Natural killer cell (primary cell): Measurements from ENCODE around the gene ALAS1. TPM values are rescaled to one million over a fixed set of nuclear protein-coding genes. Genes with fewer than 3 reads are reported as not detected.

Source experiments
- ATAC-seq, 3 donors: fragments of 150-1000 bp in 2 of 3; fragments of 200-7000 bp in 1 of 3; cut with Tn5 transposase; 1 replicate in 1 of 3; 2 replicates in 2 of 3; pipeline ENCODE4 v1.10.0; 2021; ENCODE audit warnings: mild to moderate bottlenecking in 2 of 3, moderate library complexity in 2 of 3
- DNase-seq, 2 donors: peaks; one replicate each; pipeline versions ENCODE4 v3.0.0 to v3.0.0-alpha.2; 2013 to 2021; ENCODE audit warnings: mixed read lengths in 1 of 2
- H3K27ac ChIP-seq: one replicate; pipeline ENCODE4 v1.5.1; 2013; ENCODE audit warnings: mild to moderate bottlenecking, low read length
- H3K27me3 ChIP-seq: one replicate; pipeline ENCODE4 v1.6.1; 2013; ENCODE audit warnings: low read length; ENCODE audit not compliant: control insufficient read depth, insufficient read depth
- H3K36me3 ChIP-seq: one replicate; pipeline ENCODE4 v1.6.1; 2013; ENCODE audit warnings: low read length; ENCODE audit not compliant: control insufficient read depth, insufficient read depth
- H3K4me1 ChIP-seq: one replicate; pipeline ENCODE4 v1.6.1; 2013; ENCODE audit warnings: low read length; ENCODE audit not compliant: control insufficient read depth, insufficient read depth
- H3K4me3 ChIP-seq: one replicate; pipeline ENCODE4 v1.5.1; 2013; ENCODE audit warnings: low read length
- H3K9me3 ChIP-seq: one replicate; pipeline ENCODE4 v1.6.1; 2013; ENCODE audit warnings: low read length; ENCODE audit not compliant: control insufficient read depth, insufficient read depth
- H3K27ac Mint-ChIP-seq, 2 donors: one replicate each; pipeline ENCODE4 v1.8.0; 2022; ENCODE audit warnings: mild to moderate bottlenecking in 2 of 2, mixed read lengths in 2 of 2, moderate library complexity in 1 of 2
- H3K27me3 Mint-ChIP-seq, 2 donors: one replicate each; pipeline ENCODE4 v1.8.0; 2022; ENCODE audit warnings: low read depth in 2 of 2, mixed read lengths in 2 of 2
- H3K36me3 Mint-ChIP-seq: one replicate; pipeline ENCODE4 v1.8.0; 2022; ENCODE audit warnings: mixed read lengths
- H3K4me1 Mint-ChIP-seq, 2 donors: one replicate each; pipeline ENCODE4 v1.8.0; 2022; ENCODE audit warnings: mixed read lengths in 2 of 2
- H3K4me3 Mint-ChIP-seq: one replicate; pipeline ENCODE4 v1.8.0; 2022; ENCODE audit warnings: mild to moderate bottlenecking, moderate library complexity, mixed read lengths
- H3K9me3 Mint-ChIP-seq, 2 donors: one replicate each; pipeline ENCODE4 v1.8.0; 2022; ENCODE audit warnings: mixed read lengths in 2 of 2
- WGBS: methylation state at CpG from one replicate; pipeline ENCODE4 v1.1.7; 2013; ENCODE audit warnings: missing lambda C conversion rate; ENCODE audit not compliant: insufficient coverage; 5-methylcytosine and 5-hydroxymethylcytosine counted together
- intact Hi-C: fragments of 100-400 bp; cut with micrococcal nuclease; formaldehyde crosslinking; loops from one replicate; pipeline ENCODE4 v1.14.2; 2022
- total RNA-seq, 4 donors: library from RNA; stranded (reverse); fragments of 120-200 nt in 1 of 4; gene quantifications; one replicate each; pipeline versions ENCODE4 v1.2.3 to v1.2.4, GENCODE V29; 2013 to 2022
- TF ChIP-seq, protein P1 (sequence below): fragments of 200-600 bp; IDR thresholded peaks from one replicate; pipeline ENCODE4 v1.8.0; 2022; ENCODE audit warnings: antibody characterized with exemption

Gene ALAS1
- total RNA-seq, 3 donors from 2014 or later (not counting 1 experiment from before 2014, with no cell fraction given): 17.0 to 34.5 (median 33.4) TPM

DNA sequence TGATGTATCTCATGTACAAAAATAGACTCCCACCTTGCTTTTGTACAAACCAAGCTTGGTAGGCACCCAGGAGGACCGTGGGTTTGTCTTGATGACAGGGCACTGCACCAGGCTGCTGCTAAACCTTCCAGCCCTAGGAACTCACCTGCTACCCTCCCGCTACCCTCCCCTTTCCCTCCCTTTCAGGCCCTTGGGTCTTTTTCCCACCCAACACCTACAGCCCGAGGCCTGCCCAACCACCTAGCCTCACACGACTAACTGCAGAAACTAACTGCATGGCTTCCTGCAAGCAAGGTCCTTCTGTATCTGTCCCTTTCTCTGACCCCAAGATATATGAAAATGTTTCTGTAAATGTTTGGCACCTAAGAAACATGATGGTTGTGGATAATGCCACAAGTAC lies 58.7 kb downstream of the ALAS1 start:
- peak overlapping the region; percentile 4 for H3K27ac ChIP-seq
- H3K27me3 Mint-ChIP-seq: no peaks in the 10 kb centered on the region
- peaks cover 68% of the 10 kb centered on the region for H3K36me3 ChIP-seq
- peaks cover 51 to 58% of the 10 kb centered on the region in 2 donors for H3K4me1 Mint-ChIP-seq
- H3K9me3 ChIP-seq: no peaks in the 10 kb centered on the region
- peaks cover 50% of the 10 kb centered on the region for H3K4me1 ChIP-seq
- DNase-seq (no peak), ATAC-seq (no peak)
- no peak overlapping the region for H3K4me3 ChIP-seq
- no peaks in the 10 kb centered on the region for H3K9me3 Mint-ChIP-seq
- TF ChIP-seq, protein P1, sequence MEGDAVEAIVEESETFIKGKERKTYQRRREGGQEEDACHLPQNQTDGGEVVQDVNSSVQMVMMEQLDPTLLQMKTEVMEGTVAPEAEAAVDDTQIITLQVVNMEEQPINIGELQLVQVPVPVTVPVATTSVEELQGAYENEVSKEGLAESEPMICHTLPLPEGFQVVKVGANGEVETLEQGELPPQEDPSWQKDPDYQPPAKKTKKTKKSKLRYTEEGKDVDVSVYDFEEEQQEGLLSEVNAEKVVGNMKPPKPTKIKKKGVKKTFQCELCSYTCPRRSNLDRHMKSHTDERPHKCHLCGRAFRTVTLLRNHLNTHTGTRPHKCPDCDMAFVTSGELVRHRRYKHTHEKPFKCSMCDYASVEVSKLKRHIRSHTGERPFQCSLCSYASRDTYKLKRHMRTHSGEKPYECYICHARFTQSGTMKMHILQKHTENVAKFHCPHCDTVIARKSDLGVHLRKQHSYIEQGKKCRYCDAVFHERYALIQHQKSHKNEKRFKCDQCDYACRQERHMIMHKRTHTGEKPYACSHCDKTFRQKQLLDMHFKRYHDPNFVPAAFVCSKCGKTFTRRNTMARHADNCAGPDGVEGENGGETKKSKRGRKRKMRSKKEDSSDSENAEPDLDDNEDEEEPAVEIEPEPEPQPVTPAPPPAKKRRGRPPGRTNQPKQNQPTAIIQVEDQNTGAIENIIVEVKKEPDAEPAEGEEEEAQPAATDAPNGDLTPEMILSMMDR: no peak
- H3K36me3 Mint-ChIP-seq: peaks cover 35% of the 10 kb centered on the region
- H3K4me3 Mint-ChIP-seq: no peak overlapping the region
- intact Hi-C loops: no loop called here
- 83% methylated on average over 3 of the region's 4 CpGs for WGBS
- no peaks in the 10 kb centered on the region for H3K27me3 ChIP-seq
- H3K27ac Mint-ChIP-seq: peak overlapping the region; percentile 71 to 95

DNA sequence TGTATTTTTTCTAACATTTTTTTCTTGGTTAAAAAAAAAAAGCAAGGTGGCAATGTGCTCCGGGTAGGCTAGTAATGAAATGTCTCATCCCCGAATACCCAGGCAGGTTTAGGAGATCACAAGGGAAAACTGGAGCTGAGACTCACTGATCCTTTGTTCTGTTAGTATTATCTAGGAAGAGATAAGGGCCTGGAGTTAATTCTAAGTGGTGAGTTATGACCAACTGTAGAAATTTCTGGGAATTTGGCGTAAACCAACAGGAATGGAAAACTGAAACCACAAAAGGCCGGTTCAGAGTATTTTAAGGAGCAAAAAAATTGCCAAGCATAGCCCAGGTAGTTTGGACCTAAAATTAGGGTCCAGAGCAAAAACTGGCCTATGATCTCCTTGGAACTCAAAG lies 60.0 kb downstream of the ALAS1 start:
- H3K27me3 Mint-ChIP-seq: no peaks in the 10 kb centered on the region
- peaks cover 48 to 54% of the 10 kb centered on the region in 2 donors for H3K4me1 Mint-ChIP-seq
- no peak overlapping the region for H3K4me3 Mint-ChIP-seq
- TF ChIP-seq, protein P1: no peak
- Histone ChIP-seq H3K27ac (no peak overlapping the region), H3K4me3 (no peak overlapping the region), H3K4me1 (peaks cover 42% of the 10 kb centered on the region), H3K27me3 (no peaks in the 10 kb centered on the region), H3K36me3 (peaks cover 76% of the 10 kb centered on the region), H3K9me3 (no peaks in the 10 kb centered on the region)
- H3K36me3 Mint-ChIP-seq: peaks cover 37% of the 10 kb centered on the region
- H3K27ac Mint-ChIP-seq: peak overlapping the region; percentile 71 to 95
- intact Hi-C loops: no loop called here
- DNase-seq (no peak), ATAC-seq (no peak)
- H3K9me3 Mint-ChIP-seq: no peaks in the 10 kb centered on the region
- WGBS: 91% methylated on average over 4 of the region's 4 CpGs

DNA sequence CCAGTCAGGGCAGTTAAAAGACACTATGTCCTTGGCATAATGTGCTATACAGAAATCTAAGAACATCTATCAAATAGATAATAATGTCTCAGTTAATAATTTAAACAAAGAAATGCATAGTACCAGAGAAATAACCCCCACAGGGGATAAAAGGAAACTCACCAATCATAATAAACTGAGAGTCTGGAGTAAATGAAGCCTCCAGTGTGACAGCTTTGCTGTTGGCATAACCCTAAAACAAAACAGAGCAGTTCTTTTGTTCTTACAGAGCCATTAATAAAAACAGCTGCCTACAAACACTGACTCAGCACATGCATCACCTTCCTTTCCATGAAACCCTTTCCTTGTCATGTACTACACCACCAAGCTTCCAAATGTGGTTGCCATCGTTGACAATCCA lies 61.1 kb downstream of the ALAS1 start:
- Histone ChIP-seq H3K4me3 (no peak overlapping the region), H3K27me3 (no peaks in the 10 kb centered on the region), H3K27ac (no peak overlapping the region), H3K36me3 (peaks cover 86% of the 10 kb centered on the region), H3K4me1 (peaks cover 32% of the 10 kb centered on the region), H3K9me3 (no peaks in the 10 kb centered on the region)
- DNase-seq: no peak
- H3K27ac Mint-ChIP-seq: peak overlapping the region in 1 of 2 donors; percentile 41
- TF ChIP-seq, protein P1: no peak
- intact Hi-C loops: no loop called here
- WGBS: no CpG with 5 or more reads among the region's 1 CpG
- ATAC-seq: no peak
- H3K27me3 Mint-ChIP-seq: no peaks in the 10 kb centered on the region
- peaks cover 48% of the 10 kb centered on the region for H3K36me3 Mint-ChIP-seq
- peaks cover 48 to 54% of the 10 kb centered on the region in 2 donors for H3K4me1 Mint-ChIP-seq
- H3K9me3 Mint-ChIP-seq: no peaks in the 10 kb centered on the region
- no peak overlapping the region for H3K4me3 Mint-ChIP-seq

DNA sequence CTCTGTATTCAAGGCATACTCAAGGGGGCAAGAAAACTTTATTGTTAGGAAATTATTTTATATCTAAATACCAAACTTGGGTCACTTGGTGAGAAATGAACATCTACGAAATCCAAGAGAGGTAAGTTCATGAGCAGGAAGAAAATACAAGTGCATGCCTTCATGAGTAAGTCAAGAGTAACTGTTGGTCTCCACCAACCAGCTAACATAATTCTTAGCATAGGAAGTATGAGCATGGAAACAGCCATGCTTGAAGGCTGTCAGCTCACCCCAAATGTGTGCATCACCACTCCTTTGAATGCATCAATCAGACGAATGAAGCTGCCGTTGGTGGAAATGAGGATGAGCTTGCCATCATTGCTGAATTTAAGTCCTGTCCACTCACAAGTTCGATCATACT lies 61.5 kb downstream of the ALAS1 start:
- TF ChIP-seq, protein P1: no peak
- Mint-ChIP-seq H3K36me3 (peaks cover 52% of the 10 kb centered on the region), H3K4me1 (peaks cover 49 to 55% of the 10 kb centered on the region in 2 donors)

More for the DNA sequence above, 61.5 kb downstream of the ALAS1 start:
- Histone ChIP-seq H3K4me1 (peaks cover 28% of the 10 kb centered on the region), H3K9me3 (no peaks in the 10 kb centered on the region), H3K27ac (no peak overlapping the region), H3K36me3 (peaks cover 90% of the 10 kb centered on the region), H3K27me3 (no peaks in the 10 kb centered on the region), H3K4me3 (no peak overlapping the region)
- Mint-ChIP-seq H3K27ac (peak overlapping the region in 1 of 2 donors; percentile 41), H3K27me3 (no peaks in the 10 kb centered on the region), H3K9me3 (no peaks in the 10 kb centered on the region), H3K4me3 (no peak overlapping the region)
- 86% methylated on average over 3 of the region's 4 CpGs for WGBS
- no peak for DNase-seq
- ATAC-seq: no peak
- intact Hi-C loops: no loop called here
